Hematopoietic multipotent progenitor cell treated with erythropoietin and hydrocortisone succinate and interleukin-3 and kit ligand, for 15 days (in vitro differentiated cells): Measurements from ENCODE around the gene TECTB.
A peak's percentile ranks its signal among the peaks of the same experiment; 100 is the strongest.

ENCODE experiments used
- DNase-seq: peaks from one replicate; pipeline ENCODE4 v3.0.0-alpha.2; 2015; ENCODE audit warnings: low spot score

Gene TECTB

GRCh38 chr10:112311481-112311880 is 28.3 kb downstream of the TECTB start:
- DNase-seq = no peak

GRCh38 chr10:112313234-112313633 is 30.0 kb downstream of the TECTB start:
- no peak for DNase-seq

GRCh38 chr10:112313911-112314310 is 30.7 kb downstream of the TECTB start:
- no peak for DNase-seq

- peak; percentile 70 for DNase-seq
Measured at GRCh38 chr10:112314822-112315474, 31.7 kb downstream of the TECTB start.

- DNase-seq = no peak
Measured at GRCh38 chr10:112327678-112328077, 44.5 kb downstream of the TECTB start.

DNA sequence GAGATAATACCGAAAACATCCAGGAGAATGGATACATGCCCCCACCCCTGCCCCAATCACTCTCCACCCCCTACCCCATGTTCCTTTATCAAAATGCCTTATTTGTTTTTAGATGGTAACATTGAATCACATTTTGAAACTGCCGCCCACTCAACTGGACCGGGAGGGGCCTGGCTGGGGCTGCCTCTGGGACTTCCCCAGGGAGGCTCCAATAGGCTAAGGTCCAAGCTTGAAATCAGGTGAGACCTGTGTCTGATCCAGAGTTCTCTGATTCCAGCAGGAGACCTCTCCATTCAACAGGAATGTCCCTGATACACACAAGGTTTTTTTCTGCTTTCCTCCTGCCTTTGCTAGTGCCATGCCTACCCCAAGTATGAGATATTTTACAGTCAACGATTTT is 47.0 kb downstream of the TECTB start:
- DNase-seq = no peak

- no peak for DNase-seq
Measured at GRCh38 chr10:112330607-112331160, 47.5 kb downstream of the TECTB start.

DNA sequence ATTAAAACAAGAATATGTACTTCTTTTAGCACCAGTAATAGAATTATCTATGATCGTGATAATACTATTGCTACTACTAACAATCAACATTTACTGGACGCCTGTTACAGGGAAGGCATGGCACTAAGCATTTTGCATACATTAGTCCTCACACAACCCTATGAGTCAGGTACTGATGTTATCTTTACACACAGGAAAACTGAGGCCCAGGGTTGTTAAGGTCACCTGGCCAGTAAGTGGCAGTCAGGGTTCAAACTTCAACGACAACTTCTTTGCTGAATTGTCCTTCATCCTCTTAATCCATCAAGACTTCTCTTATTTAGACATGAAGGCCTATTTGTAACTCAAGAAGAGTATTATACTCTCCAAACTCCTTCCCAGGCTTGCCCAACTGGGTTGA is 48.8 kb downstream of the TECTB start:
- no peak for DNase-seq

DNA sequence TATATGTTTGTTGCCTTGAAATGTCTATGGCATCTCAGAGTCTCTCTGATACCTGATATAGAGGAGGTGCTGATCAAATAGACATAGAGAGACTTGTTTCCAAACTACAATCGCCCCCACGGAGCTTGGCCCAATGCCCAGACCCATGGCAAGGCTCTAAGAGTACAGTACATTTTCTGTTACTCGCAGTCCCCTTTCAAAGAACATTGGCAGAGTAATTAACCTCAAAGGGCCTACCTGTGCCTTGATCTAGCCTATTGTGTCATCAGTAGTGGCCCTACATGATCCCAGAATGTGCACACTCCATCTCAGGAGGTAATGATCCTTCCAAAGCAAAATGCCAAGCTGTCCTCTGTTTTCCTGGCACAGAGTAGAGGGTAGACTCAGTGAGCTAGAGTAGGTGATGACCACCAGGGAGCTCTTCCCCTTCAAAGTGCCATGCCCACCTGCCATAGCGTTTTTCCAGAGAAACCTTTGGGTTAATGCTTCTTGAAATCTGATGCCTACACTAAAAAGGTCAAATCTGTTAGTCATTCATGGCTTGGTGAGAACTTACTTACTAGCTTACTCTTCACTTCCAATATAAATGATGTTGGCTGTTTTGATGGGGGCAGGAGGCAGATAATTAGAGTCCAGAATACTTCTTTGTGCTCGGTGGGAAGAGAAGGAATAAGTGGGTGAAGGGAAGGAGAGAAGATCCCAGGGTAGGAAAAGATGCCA is 49.5 kb downstream of the TECTB start:
- no peak for DNase-seq

- no peak for DNase-seq
Measured at GRCh38 chr10:112333452-112333851, 50.3 kb downstream of the TECTB start.

DNA sequence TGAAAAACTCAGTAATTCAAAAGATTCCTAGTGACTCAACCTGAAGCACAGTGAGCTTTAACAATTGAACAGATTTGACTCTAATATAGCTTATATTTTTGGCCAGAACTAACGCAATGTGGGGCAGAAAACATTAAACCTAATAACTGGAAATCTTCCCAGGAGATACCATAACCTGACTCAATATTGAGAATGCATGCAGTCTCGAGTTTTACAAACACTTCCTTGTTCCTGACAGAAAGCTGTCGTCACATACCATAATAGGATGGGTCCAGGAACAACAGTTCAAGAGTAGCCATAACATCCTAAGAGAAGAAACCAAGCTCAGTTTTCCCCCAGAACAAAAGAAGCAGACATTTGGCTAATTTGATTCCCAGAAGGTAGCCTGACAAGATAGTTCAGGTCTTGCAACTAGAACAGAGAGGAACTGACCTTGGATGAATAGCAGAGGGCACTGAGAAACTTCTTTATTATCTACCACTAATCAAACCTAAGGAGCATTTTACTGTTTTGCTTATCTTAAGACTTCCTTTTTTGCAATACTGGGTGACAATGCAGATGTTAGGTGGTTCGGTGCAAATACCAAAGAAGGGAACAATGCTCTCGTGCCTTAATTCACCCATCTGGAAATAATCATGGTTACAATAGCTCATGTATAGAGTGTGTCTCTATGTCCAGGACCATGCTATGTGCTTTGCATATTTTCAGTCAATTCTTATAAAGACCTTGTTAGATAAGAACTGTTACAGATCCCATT is 52.1 kb downstream of the TECTB start:
- no peak for DNase-seq

- no peak for DNase-seq
Measured at GRCh38 chr10:112335868-112336265, 52.7 kb downstream of the TECTB start.

DNA sequence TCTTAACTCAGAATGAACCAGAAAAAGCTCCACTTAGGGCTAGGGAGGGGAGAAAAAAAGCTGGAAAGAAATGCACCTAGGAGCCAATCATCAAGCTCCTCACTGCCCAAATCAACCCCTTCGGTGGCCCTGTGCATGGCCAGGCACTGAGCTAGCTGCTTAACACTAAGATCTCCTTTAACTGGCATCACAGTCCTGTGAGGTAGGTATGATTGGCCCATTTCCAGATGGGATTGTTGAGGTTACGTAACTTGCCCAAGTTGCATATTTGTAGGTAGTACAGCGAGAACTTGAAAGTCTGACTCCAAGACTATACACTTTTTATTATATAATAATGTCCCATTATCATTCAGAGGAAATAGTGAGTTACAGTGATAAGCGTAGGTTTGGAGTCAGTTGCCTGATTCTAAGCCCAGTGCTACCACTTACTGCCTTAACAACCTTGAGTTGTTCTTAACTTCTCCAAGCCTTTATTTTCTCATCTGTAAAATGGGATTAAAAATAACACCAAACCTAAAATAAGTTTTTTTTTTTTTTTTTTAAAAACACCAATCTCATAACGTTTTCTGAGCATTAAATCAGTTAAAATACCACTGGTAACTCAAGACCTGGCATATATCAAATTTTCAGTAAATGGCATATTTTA is 53.5 kb downstream of the TECTB start:
- no peak for DNase-seq

DNA sequence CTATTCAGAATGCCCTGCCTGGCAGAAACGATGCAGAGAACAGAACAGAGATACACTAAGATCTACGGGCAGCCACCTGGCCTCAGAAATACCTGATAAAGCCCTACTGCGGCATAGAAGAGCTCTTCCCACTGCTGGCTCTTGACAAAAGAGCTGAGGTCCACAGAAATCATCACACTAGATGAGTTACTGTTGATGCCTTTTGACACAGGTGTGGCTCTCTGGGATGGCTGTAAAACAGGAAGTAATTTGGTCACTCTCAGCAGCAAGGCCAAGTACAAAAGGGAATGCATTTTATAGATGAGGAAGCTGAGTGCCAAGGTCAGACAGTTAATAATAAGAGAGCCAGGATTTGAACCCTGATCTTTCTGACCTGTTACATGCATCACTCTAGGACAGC is 55.8 kb downstream of the TECTB start:
- no peak for DNase-seq

- no peak for DNase-seq
Measured at GRCh38 chr10:112340601-112341000, 57.4 kb downstream of the TECTB start.

GRCh38 chr10:112343056-112343806 is 60.0 kb downstream of the TECTB start:
- no peak for DNase-seq

DNA sequence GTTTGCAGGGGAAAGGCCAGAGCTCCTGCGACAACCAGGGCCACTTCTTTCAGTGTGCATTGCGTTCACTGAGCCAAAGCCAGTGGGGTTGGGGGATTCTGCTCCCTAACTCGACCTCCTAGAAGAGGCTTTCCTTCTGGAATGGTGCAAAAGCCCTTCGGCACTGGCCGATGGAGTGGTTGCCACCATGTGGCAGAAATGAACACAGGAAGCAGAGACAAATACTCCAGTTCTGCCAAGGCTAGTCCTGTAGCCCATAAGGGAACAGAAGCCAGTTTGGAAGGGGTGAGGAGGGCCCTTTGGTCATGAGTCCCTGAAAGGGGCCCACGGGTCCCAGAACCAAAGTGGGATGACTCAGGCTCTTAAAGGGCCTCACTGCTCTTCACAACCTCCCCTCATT is 61.1 kb downstream of the TECTB start:
- no peak for DNase-seq

DNA sequence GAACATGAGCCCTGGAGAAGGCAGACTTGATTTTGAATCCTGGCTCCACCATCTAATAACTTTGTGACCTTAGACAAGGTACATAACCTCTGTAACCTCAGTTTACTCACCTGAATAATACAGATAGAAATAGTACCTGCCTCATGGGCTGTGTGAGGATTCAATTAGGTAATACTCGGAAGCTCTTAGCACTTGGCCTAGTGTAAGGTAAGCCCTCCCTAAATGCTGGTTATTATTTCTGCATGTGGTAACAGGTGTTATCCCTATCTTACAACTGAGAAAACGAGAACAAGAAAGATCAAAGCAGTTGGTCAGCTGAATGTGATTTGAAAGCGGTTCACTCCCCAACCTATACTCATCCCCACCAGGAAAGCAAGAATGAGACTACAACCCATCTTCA is 62.0 kb downstream of the TECTB start:
- DNase-seq = no peak

GRCh38 chr10:112345743-112346142 is 62.5 kb downstream of the TECTB start:
- no peak for DNase-seq

DNA sequence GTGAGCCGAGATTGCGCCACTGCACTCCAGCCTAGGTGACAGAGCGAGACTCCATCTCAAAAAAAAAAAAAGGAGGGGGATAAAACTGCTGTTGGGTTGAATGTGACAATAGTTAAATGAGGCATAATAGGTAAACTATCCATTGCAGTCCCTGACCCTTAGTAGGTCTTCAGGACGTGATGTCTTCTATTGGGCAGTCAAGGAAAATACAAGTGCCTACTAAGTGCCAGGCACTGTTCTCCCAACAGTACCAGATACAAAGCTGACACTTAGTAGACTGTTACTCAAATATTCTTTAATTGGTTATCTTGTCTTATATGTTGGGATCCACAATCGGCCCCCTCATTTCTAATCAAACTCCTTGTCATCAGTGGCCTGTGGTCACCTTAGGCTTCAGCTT is 63.6 kb downstream of the TECTB start:
- no peak for DNase-seq
